HG03045 (cell line): ENCODE data around the gene FLT3.
A peak's percentile ranks its signal among the peaks of the same experiment; 100 is the strongest.
"Not testable (repeated sequence)": the region's sequence is repeated elsewhere in the genome, so short reads cannot be mapped to it uniquely, and the experiment has no call there.

Experiments used
- ATAC-seq: cut with Tn5 transposase; IDR thresholded peaks from one replicate; pipeline ENCODE4 v1.9.1; 2021; ENCODE audit warnings: mild to moderate bottlenecking, moderate library complexity; ENCODE audit not compliant: unreplicated experiment

The FLT3 gene

GRCh38 chr13:28101886-28102285, 1.5 kb upstream of the FLT3 start:
- ATAC-seq: not testable (repeated sequence)

- no peak for ATAC-seq
Measured at GRCh38 chr13:28099396-28100149, 803 bp downstream of the FLT3 start.

GRCh38 chr13:28097503-28097902, 2.9 kb downstream of the FLT3 start:
- no peak for ATAC-seq

- ATAC-seq: no peak
Measured at GRCh38 chr13:28094306-28094705, 6.1 kb downstream of the FLT3 start.

- ATAC-seq: no peak
Measured at GRCh38 chr13:28093881-28094280, 6.5 kb downstream of the FLT3 start.

- no peak for ATAC-seq
Measured at GRCh38 chr13:28092431-28092830, 7.9 kb downstream of the FLT3 start.

GRCh38 chr13:28089065-28089464, 11.3 kb downstream of the FLT3 start:
- ATAC-seq: no peak

GRCh38 chr13:28077820-28078219, 22.6 kb downstream of the FLT3 start:
- not testable (repeated sequence) for ATAC-seq

- no peak for ATAC-seq
Measured at GRCh38 chr13:28077231-28077630, 23.1 kb downstream of the FLT3 start.

- ATAC-seq: no peak
Measured at GRCh38 chr13:28071424-28071823, 29.0 kb downstream of the FLT3 start.

GRCh38 chr13:28067491-28067890, 32.9 kb downstream of the FLT3 start:
- no peak for ATAC-seq

GRCh38 chr13:28058866-28059613, 41.3 kb downstream of the FLT3 start:
- ATAC-seq: no peak

- peak; percentile 66 for ATAC-seq
Measured at GRCh38 chr13:28056970-28057712, 43.2 kb downstream of the FLT3 start.

GRCh38 chr13:28056426-28056825, 44.0 kb downstream of the FLT3 start:
- no peak for ATAC-seq

GRCh38 chr13:28055357-28055756, 45.0 kb downstream of the FLT3 start:
- ATAC-seq: no peak

- ATAC-seq: no peak
Measured at GRCh38 chr13:28052945-28053344, 47.4 kb downstream of the FLT3 start.

GRCh38 chr13:28049880-28050875, 50.2 kb downstream of the FLT3 start:
- ATAC-seq: peak; percentile 41

- no peak for ATAC-seq
Measured at GRCh38 chr13:28049215-28049614, 51.2 kb downstream of the FLT3 start.

GRCh38 chr13:28048768-28049167, 51.6 kb downstream of the FLT3 start:
- no peak for ATAC-seq

- peak; percentile 89 for ATAC-seq
Measured at GRCh38 chr13:28047757-28048388, 52.5 kb downstream of the FLT3 start.
